HepG2 (cell line): ENCODE data around the gene TRIM7. TPM values are rescaled to one million over a fixed set of nuclear protein-coding genes. Genes with fewer than 3 reads are reported as not detected.

Experiments
- ATF3 ChIP-seq: sonication (generic); formaldehyde crosslinking; IDR thresholded peaks from 2 replicates; pipeline ENCODE4 v1.4.0; 2020; ENCODE audit warnings: missing genetic modification reagents
- GLI4 ChIP-seq: sonication (generic); formaldehyde crosslinking; IDR thresholded peaks from 2 replicates; pipeline ENCODE4 v1.5.1; 2020; ENCODE audit warnings: missing genetic modification reagents, mild to moderate bottlenecking, moderate library complexity, borderline replicate concordance
- HBP1 ChIP-seq: IDR thresholded peaks from 2 replicates; pipeline ENCODE4 v1.6.1; 2016; ENCODE audit warnings: low read depth, control low read depth
- HOXD1 ChIP-seq: sonication (generic); formaldehyde crosslinking; IDR thresholded peaks from 2 replicates; pipeline ENCODE4 v1.5.0; 2020; ENCODE audit warnings: missing genetic modification reagents
- IRF1 ChIP-seq: sonication (generic); formaldehyde crosslinking; IDR thresholded peaks from 2 replicates; pipeline ENCODE4 v1.4.0; 2020; ENCODE audit warnings: low read depth, mild to moderate bottlenecking, missing genetic modification reagents
- KLF11 ChIP-seq: IDR thresholded peaks from 2 replicates; pipeline ENCODE4 v1.6.1; 2016; ENCODE audit warnings: missing compliant biosample characterization
- KLF6 ChIP-seq: IDR thresholded peaks from 2 replicates; pipeline ENCODE4 v1.8.0; 2016; ENCODE audit warnings: missing biosample characterization, missing genetic modification reagents
- NAIF1 ChIP-seq: sonication (generic); formaldehyde crosslinking; IDR thresholded peaks from 2 replicates; pipeline ENCODE4 v1.5.0; 2020; ENCODE audit warnings: mild to moderate bottlenecking, missing genetic modification reagents, borderline replicate concordance
- PAXIP1 ChIP-seq: sonication (generic); formaldehyde crosslinking; conservative IDR thresholded peaks from 2 replicates; pipeline ENCODE4 v1.4.0; 2020; ENCODE audit warnings: mild to moderate bottlenecking, missing genetic modification reagents, moderate library complexity
- PITX1 ChIP-seq: sonication (generic); formaldehyde crosslinking; IDR thresholded peaks from 2 replicates; pipeline ENCODE4 v1.5.1; 2020; ENCODE audit warnings: mild to moderate bottlenecking, missing genetic modification reagents
- SOX13 ChIP-seq, 3 experiments: fragments of 450-650 bp in 1 of 3; sonication (generic) in 1 of 3; formaldehyde crosslinking in 1 of 3; IDR thresholded peaks in 2 of 3; conservative IDR thresholded peaks in 1 of 3; 2 replicates each; pipeline versions ENCODE4 v1.5.0 to v1.6.1; 2016 to 2020; ENCODE audit warnings: antibody characterized with exemption in 1 of 3, mild to moderate bottlenecking in 1 of 3, missing compliant biosample characterization in 1 of 3, missing genetic modification reagents in 1 of 3, moderate library complexity in 1 of 3
- SP5 ChIP-seq: IDR thresholded peaks from 2 replicates; pipeline ENCODE4 v1.6.1; 2016; ENCODE audit warnings: low read depth, borderline replicate concordance
- STAT5B ChIP-seq: sonication (generic); formaldehyde crosslinking; IDR thresholded peaks from 2 replicates; pipeline ENCODE4 v1.4.0; 2020; ENCODE audit warnings: missing genetic modification reagents
- ZBTB1 ChIP-seq: sonication (generic); formaldehyde crosslinking; IDR thresholded peaks from 2 replicates; pipeline ENCODE4 v1.4.0; 2020; ENCODE audit warnings: missing genetic modification reagents, borderline replicate concordance
- ZBTB3 ChIP-seq: sonication (generic); formaldehyde crosslinking; IDR thresholded peaks from 2 replicates; pipeline ENCODE4 v1.4.0; 2020; ENCODE audit warnings: low read depth, mild to moderate bottlenecking, moderate library complexity, missing genetic modification reagents, borderline replicate concordance
- ZFY ChIP-seq: sonication (generic); formaldehyde crosslinking; IDR thresholded peaks from 2 replicates; pipeline ENCODE4 v1.4.0; 2020; ENCODE audit warnings: missing genetic modification reagents
- ZNF12 ChIP-seq: sonication (generic); formaldehyde crosslinking; IDR thresholded peaks from 2 replicates; pipeline ENCODE4 v1.5.0; 2020; ENCODE audit warnings: missing genetic modification reagents
- ZNF136 ChIP-seq: sonication (generic); formaldehyde crosslinking; IDR thresholded peaks from 2 replicates; pipeline ENCODE4 v1.8.1; 2022; ENCODE audit warnings: low read depth, mild to moderate bottlenecking, moderate library complexity, missing genetic modification reagents
- ZNF234 ChIP-seq: sonication (generic); formaldehyde crosslinking; conservative IDR thresholded peaks from 2 replicates; pipeline ENCODE4 v1.5.1; 2020; ENCODE audit warnings: mild to moderate bottlenecking, missing genetic modification reagents
- ZNF607 ChIP-seq: sonication (generic); formaldehyde crosslinking; IDR thresholded peaks from 2 replicates; pipeline ENCODE4 v1.5.1; 2020; ENCODE audit warnings: missing genetic modification reagents, mild to moderate bottlenecking, borderline replicate concordance
- ZNF644 ChIP-seq: IDR thresholded peaks from 2 replicates; pipeline ENCODE4 v1.6.1; 2016; ENCODE audit warnings: low read depth
- ZNF670 ChIP-seq: sonication (generic); formaldehyde crosslinking; IDR thresholded peaks from 2 replicates; pipeline ENCODE4 v1.8.0; 2022; ENCODE audit warnings: mild to moderate bottlenecking, missing genetic modification reagents, borderline replicate concordance
- ZNF792 ChIP-seq: IDR thresholded peaks from 2 replicates; pipeline ENCODE4 v1.6.1; 2016
- polyA plus RNA-seq, 8 experiments: library from polyadenylated mRNA; depleted of rRNA in 3 of 8; stranded (reverse) in 7 of 8; unstranded in 1 of 8; fragments of >200 nt; fragmentation: Illumina TruSeq in 4 of 8; extraction: Trizol in 4 of 8; gene quantifications; 2 replicates each; pipeline versions ENCODE4 v1.2.1 to v1.2.3, GENCODE V29; 2011 to 2016; ENCODE audit warnings: low read depth in 4 of 8, missing spikeins in 1 of 8, mixed read lengths in 1 of 8; ENCODE audit not compliant: insufficient read depth in 1 of 8
- total RNA-seq, 5 experiments: library from RNA; depleted of rRNA; stranded (reverse); fragments of >200 nt; fragmentation: Illumina TruSeq; extraction: Trizol; gene quantifications; 2 replicates each; pipeline ENCODE4 v1.2.3, GENCODE V29; 2016; ENCODE audit warnings: low read depth in 1 of 5

The TRIM7 gene
- total and polyA plus RNA-seq, 2 of the 13 experiments (the other 11 are each of a cell fraction or from before 2014, with no cell fraction given) = 0.13 TPM; not detected in 1

DNA sequence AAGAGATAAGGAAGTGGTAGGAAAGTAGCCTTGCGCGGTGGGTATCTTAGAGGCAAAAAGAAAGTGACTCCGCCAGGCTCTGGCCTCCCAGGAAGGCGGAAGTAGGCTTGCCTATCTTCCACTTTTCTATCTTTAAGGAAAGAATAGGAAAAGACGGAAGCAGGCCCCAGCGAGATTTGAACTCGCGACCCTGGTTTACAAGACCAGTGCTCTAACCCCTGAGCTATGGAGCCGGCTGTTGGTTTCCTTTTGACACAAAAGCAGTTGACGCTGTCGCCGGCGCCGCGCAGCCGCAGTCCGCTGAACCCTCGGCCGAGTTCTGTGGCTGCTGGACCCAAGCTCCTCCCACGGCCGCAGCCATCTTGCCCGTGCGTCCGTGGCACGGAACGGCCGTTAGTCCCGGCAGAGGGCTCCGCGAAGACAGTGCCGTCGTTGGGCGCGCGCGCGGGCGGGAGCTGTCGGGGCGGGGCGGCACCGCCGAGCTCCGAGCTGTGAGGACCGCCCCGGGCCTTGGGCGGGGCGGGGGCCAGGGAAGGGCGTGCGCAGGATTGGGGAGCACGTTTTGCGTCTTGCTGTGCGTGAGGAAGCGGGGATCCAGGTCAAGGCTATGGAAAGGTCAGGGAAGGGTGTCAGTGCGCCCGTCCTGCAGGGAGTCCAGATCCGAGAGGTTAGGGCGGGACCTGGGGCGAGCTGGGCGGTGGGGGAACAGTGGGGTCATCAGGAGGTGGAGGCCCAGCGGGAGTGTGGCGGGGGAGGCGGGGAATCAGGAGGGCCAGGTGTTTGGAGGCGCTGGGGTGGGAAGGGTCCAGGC is 13.3 kb downstream of the TRIM7 start (continued):
- TF ChIP-seq PAXIP1 (CRISPR knock-in tag) (peak; percentile 59), NAIF1 (CRISPR knock-in tag) (no peak), KLF11 (CRISPR knock-in tag) (0 out of 2 replicates have a peak, but pooled peaks have one; percentile 25), ZNF644 (no peak), HBP1 (no peak), ZNF792 (CRISPR knock-in tag) (peak; percentile 75; the same call in 1 of the 2 replicates), ZBTB1 (CRISPR knock-in tag) (no peak), ZBTB3 (CRISPR knock-in tag) (0 out of 2 replicates have a peak, but pooled peaks have one; percentile 26), ATF3 (CRISPR knock-in tag) (peak; percentile 45; the same call in 1 of the 2 replicates), ZFY (peak; percentile 60; the same call in 1 of the 2 replicates), ZNF136 (no peak), STAT5B (CRISPR knock-in tag) (no peak), HOXD1 (CRISPR knock-in tag) (0 out of 2 replicates have a peak, but pooled peaks have one; percentile 62), KLF6 (CRISPR knock-in tag) (peak; percentile 22; the same call in 1 of the 2 replicates), ZNF12 (peak; percentile 17; the same call in 1 of the 2 replicates), GLI4 (peak; percentile 66; the same call in 1 of the 2 replicates), PITX1 (peak; percentile 64; the same call in 1 of the 2 replicates), IRF1 (peak; percentile 75), ZNF234 (CRISPR knock-in tag) (no peak), SP5 (CRISPR knock-in tag) (no peak), ZNF607 (CRISPR knock-in tag) (peak; percentile 77), SOX13 (IDR thresholded peaks at IDR 0.05) (no peak), SOX13 (CRISPR knock-in tag; conservative IDR thresholded peaks at IDR 0.05 in 1 of 2, IDR thresholded peaks at IDR 0.05 in 1 of 2) (peak in 1 of 2 experiments; percentile 27; a peak in 1 of 4 replicates), ZNF670 (peak; percentile 35; the same call in 1 of the 2 replicates)
